ENCODE measurements around the gene GOLGA8B.

The GOLGA8B gene

GRCh38 chr15:34619151-34619550, 35.7 kb upstream of the GOLGA8B start:
- in situ Hi-C loops (cut with HindIII; ENCODE audit: low sequenced_read_pairs), result loop anchor here (25.0 kb wide), 1 partner anchor 268 kb away; no protein-coding TSS in a partner anchor
- H3K4me3 ChIP-seq (ENCODE audit: low read depth, low read length), result no peak overlapping the region
- TF ChIP-seq, protein P1, sequence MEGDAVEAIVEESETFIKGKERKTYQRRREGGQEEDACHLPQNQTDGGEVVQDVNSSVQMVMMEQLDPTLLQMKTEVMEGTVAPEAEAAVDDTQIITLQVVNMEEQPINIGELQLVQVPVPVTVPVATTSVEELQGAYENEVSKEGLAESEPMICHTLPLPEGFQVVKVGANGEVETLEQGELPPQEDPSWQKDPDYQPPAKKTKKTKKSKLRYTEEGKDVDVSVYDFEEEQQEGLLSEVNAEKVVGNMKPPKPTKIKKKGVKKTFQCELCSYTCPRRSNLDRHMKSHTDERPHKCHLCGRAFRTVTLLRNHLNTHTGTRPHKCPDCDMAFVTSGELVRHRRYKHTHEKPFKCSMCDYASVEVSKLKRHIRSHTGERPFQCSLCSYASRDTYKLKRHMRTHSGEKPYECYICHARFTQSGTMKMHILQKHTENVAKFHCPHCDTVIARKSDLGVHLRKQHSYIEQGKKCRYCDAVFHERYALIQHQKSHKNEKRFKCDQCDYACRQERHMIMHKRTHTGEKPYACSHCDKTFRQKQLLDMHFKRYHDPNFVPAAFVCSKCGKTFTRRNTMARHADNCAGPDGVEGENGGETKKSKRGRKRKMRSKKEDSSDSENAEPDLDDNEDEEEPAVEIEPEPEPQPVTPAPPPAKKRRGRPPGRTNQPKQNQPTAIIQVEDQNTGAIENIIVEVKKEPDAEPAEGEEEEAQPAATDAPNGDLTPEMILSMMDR (IDR thresholded peaks at IDR 0.05; ENCODE audit: low read depth, low read length, missing control alignments), result no peak
- no peak for DNase-seq (ENCODE audit: low read depth)

- TF ChIP-seq, protein P1 (IDR thresholded peaks at IDR 0.05; ENCODE audit: low read depth, low read length, missing control alignments), result no peak
- no peak for DNase-seq (ENCODE audit: low read depth)
- in situ Hi-C loops (cut with HindIII; ENCODE audit: low sequenced_read_pairs), result loop anchor here (25.0 kb wide), 1 partner anchor 269 kb away; no protein-coding TSS in a partner anchor
- no peak overlapping the region for H3K4me3 ChIP-seq (ENCODE audit: low read depth, low read length)
These were observed 34.6 kb upstream of the GOLGA8B start for GRCh38 chr15:34618073-34618472.

GRCh38 chr15:34616613-34617012, 33.2 kb upstream of the GOLGA8B start:
- in situ Hi-C loops (cut with HindIII; ENCODE audit: low sequenced_read_pairs), result loop anchor here (25.0 kb wide), 1 partner anchor 271 kb away; no protein-coding TSS in a partner anchor
- DNase-seq (ENCODE audit: low read depth), result peak; percentile 11
- H3K4me3 ChIP-seq (ENCODE audit: low read depth, low read length), result no peak overlapping the region
- TF ChIP-seq, protein P1 (IDR thresholded peaks at IDR 0.05; ENCODE audit: low read depth, low read length, missing control alignments), result peak; percentile 17

DNA sequence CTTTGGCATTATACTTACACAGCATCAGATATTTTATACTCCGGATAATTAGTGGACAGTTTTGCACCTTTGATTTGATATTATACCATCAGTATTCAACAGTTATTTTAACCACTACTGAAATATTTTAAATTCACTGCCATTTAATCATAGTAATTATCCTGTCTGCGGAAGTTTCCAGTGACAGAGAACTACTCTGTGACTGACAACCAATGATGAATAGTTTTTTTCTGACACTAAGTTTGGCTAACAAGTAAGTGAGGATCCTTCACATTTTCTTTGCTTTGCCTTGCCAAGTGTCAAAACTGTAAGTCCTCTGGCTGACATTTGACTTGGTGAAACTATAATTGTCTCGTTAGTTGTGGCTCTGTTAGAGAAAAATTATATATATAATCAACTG, 30.5 kb upstream of the GOLGA8B start:
- DNase-seq (ENCODE audit: low read depth), result no peak
- in situ Hi-C loops (cut with HindIII; ENCODE audit: low sequenced_read_pairs), result loop anchor here (25.0 kb wide), 1 partner anchor 273 kb away; no protein-coding TSS in a partner anchor
- no peak overlapping the region for H3K4me3 ChIP-seq (ENCODE audit: low read depth, low read length)
- TF ChIP-seq, protein P1 (IDR thresholded peaks at IDR 0.05; ENCODE audit: low read depth, low read length, missing control alignments), result no peak

- TF ChIP-seq, protein P1 (IDR thresholded peaks at IDR 0.05; ENCODE audit: low read depth, low read length, missing control alignments), result no peak
These were observed 29.9 kb upstream of the GOLGA8B start for GRCh38 chr15:34613301-34613700.

DNA sequence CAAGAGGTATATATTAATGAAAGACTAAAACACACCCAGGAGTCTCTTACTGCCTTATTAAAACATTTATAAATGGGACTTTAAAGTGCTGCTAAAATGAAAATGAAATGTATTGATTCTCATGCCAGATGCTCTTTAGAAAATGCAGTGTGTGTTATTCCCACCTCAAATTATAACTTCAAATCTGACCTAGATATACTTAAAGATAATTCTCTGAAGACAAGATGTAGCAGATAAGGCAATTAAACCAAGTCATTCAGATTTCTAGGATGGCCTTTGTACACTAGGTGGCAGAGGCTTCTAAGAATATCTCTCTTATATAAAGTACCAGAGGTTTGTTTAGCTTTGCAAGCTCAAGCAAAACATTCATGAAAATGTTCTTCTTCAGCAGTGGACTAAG, 26.9 kb upstream of the GOLGA8B start:
- no peak for DNase-seq (ENCODE audit: low read depth)
- no peak overlapping the region for H3K4me3 ChIP-seq (ENCODE audit: low read depth, low read length)
- TF ChIP-seq, protein P1 (IDR thresholded peaks at IDR 0.05; ENCODE audit: low read depth, low read length, missing control alignments), result peak; percentile 24
- in situ Hi-C loops (cut with HindIII; ENCODE audit: low sequenced_read_pairs), result loop anchor here (25.0 kb wide), 1 partner anchor 277 kb away; no protein-coding TSS in a partner anchor

More at GRCh38 chr15:34613301-34613700, 29.9 kb upstream of the GOLGA8B start:
- DNase-seq (ENCODE audit: low read depth), result no peak
- no peak overlapping the region for H3K4me3 ChIP-seq (ENCODE audit: low read depth, low read length)
- in situ Hi-C loops (cut with HindIII; ENCODE audit: low sequenced_read_pairs), result loop anchor here (25.0 kb wide), 1 partner anchor 274 kb away; no protein-coding TSS in a partner anchor
